ENCODE data around the gene MRPL54. TPM values are rescaled to one million over a fixed set of nuclear protein-coding genes. Genes with fewer than 3 reads are reported as not detected.

Gene MRPL54
- total RNA-seq, 1 experiment from 2014 or later = 23.9 TPM

GRCh38 chr19:3733549-3734309 is 28.8 kb upstream of the MRPL54 start:
- no peaks in the 10 kb centered on the region for H3K27me3 ChIP-seq
- no peaks in the 10 kb centered on the region for H3K9me3 ChIP-seq (replicated peaks)
- H3K27ac ChIP-seq = no peak overlapping the region
- no peaks in the 10 kb centered on the region for H3K36me3 ChIP-seq
- H3K4me3 ChIP-seq = no peak overlapping the region
- no peaks in the 10 kb centered on the region for H3K4me1 ChIP-seq
- DNase-seq = no peak

- no peaks in the 10 kb centered on the region for H3K9me3 ChIP-seq (replicated peaks)
- no peaks in the 10 kb centered on the region for H3K4me1 ChIP-seq
- no peak overlapping the region for H3K27ac ChIP-seq
- H3K4me3 ChIP-seq = no peak overlapping the region
- no peaks in the 10 kb centered on the region for H3K36me3 ChIP-seq
- no peaks in the 10 kb centered on the region for H3K27me3 ChIP-seq
- no peak for DNase-seq
These were observed 28.2 kb upstream of the MRPL54 start for GRCh38 chr19:3734310-3734600.

- no peak overlapping the region for H3K4me3 ChIP-seq
These were observed 26.3 kb upstream of the MRPL54 start for GRCh38 chr19:3736106-3736724.

GRCh38 chr19:3737487-3738205 is 24.8 kb upstream of the MRPL54 start:
- Histone ChIP-seq H3K36me3 (no peaks in the 10 kb centered on the region), H3K4me3 (no peak overlapping the region)

More at GRCh38 chr19:3736106-3736724, 26.3 kb upstream of the MRPL54 start:
- Histone ChIP-seq H3K27me3 (peaks cover 4% of the 10 kb centered on the region; the same call in 1 of the 2 replicates), H3K36me3 (no peaks in the 10 kb centered on the region), H3K9me3 (replicated peaks) (no peaks in the 10 kb centered on the region), H3K27ac (no peak overlapping the region), H3K4me1 (no peaks in the 10 kb centered on the region)
- DNase-seq = no peak

GRCh38 chr19:3738477-3739220 is 23.8 kb upstream of the MRPL54 start:
- Histone ChIP-seq H3K27me3 (peaks cover 6% of the 10 kb centered on the region; the same call in 1 of the 2 replicates), H3K27ac (no peak overlapping the region), H3K36me3 (no peaks in the 10 kb centered on the region), H3K4me3 (no peak overlapping the region), H3K4me1 (no peaks in the 10 kb centered on the region), H3K9me3 (replicated peaks) (no peaks in the 10 kb centered on the region)
- no peak for DNase-seq

More at GRCh38 chr19:3737487-3738205, 24.8 kb upstream of the MRPL54 start:
- Histone ChIP-seq H3K27me3 (peaks cover 4% of the 10 kb centered on the region; the same call in 1 of the 2 replicates), H3K9me3 (replicated peaks) (no peaks in the 10 kb centered on the region), H3K27ac (no peak overlapping the region), H3K4me1 (no peaks in the 10 kb centered on the region)
- DNase-seq = no peak

GRCh38 chr19:3740431-3740830 is 22.1 kb upstream of the MRPL54 start:
- no peak for DNase-seq
- Histone ChIP-seq H3K36me3 (no peaks in the 10 kb centered on the region), H3K4me1 (no peaks in the 10 kb centered on the region), H3K4me3 (no peak overlapping the region), H3K27ac (no peak overlapping the region), H3K9me3 (replicated peaks) (no peaks in the 10 kb centered on the region), H3K27me3 (peaks cover 7% of the 10 kb centered on the region; the same call in 1 of the 2 replicates)

- peak in 1 of 2 experiments; percentile 42 for DNase-seq
- Histone ChIP-seq H3K4me3 (no peak overlapping the region), H3K36me3 (no peaks in the 10 kb centered on the region), H3K27me3 (peaks cover 7% of the 10 kb centered on the region; the same call in 1 of the 2 replicates), H3K27ac (no peak overlapping the region), H3K9me3 (replicated peaks) (no peaks in the 10 kb centered on the region), H3K4me1 (no peaks in the 10 kb centered on the region)
These were observed 19.0 kb upstream of the MRPL54 start for GRCh38 chr19:3743486-3743885.

GRCh38 chr19:3745363-3746045 is 17.0 kb upstream of the MRPL54 start:
- no peak overlapping the region for H3K4me3 ChIP-seq
- DNase-seq = no peak
- H3K36me3 ChIP-seq = no peaks in the 10 kb centered on the region
- peaks cover 3% of the 10 kb centered on the region; the same call in 1 of the 2 replicates for H3K27me3 ChIP-seq
- H3K27ac ChIP-seq = no peak overlapping the region
- no peaks in the 10 kb centered on the region for H3K4me1 ChIP-seq
- H3K9me3 ChIP-seq (replicated peaks) = no peaks in the 10 kb centered on the region

GRCh38 chr19:3746371-3747056 is 16.0 kb upstream of the MRPL54 start:
- H3K27ac ChIP-seq = no peak overlapping the region
- no peaks in the 10 kb centered on the region for H3K9me3 ChIP-seq (replicated peaks)
- H3K27me3 ChIP-seq = 0 out of 2 replicates have a peak, but pooled peaks cover 3% of the 10 kb centered on the region
- H3K36me3 ChIP-seq = no peaks in the 10 kb centered on the region
- H3K4me1 ChIP-seq = no peaks in the 10 kb centered on the region
- H3K4me3 ChIP-seq = no peak overlapping the region
- no peak for DNase-seq

GRCh38 chr19:3748965-3749364 is 13.5 kb upstream of the MRPL54 start:
- no peak for DNase-seq
- Histone ChIP-seq H3K4me1 (no peaks in the 10 kb centered on the region), H3K4me3 (no peak overlapping the region), H3K36me3 (no peaks in the 10 kb centered on the region), H3K9me3 (replicated peaks) (no peaks in the 10 kb centered on the region), H3K27ac (no peak overlapping the region), H3K27me3 (no peaks in the 10 kb centered on the region)

GRCh38 chr19:3750211-3750610 is 12.3 kb upstream of the MRPL54 start:
- H3K4me1 ChIP-seq = no peaks in the 10 kb centered on the region
- H3K27ac ChIP-seq = no peak overlapping the region
- no peaks in the 10 kb centered on the region for H3K27me3 ChIP-seq
- no peaks in the 10 kb centered on the region for H3K9me3 ChIP-seq (replicated peaks)
- no peaks in the 10 kb centered on the region for H3K36me3 ChIP-seq
- no peak for DNase-seq
- H3K4me3 ChIP-seq = no peak overlapping the region

GRCh38 chr19:3751236-3751635 is 11.2 kb upstream of the MRPL54 start:
- no peaks in the 10 kb centered on the region for H3K27me3 ChIP-seq
- no peak overlapping the region for H3K4me3 ChIP-seq
- no peaks in the 10 kb centered on the region for H3K4me1 ChIP-seq
- no peak overlapping the region for H3K27ac ChIP-seq
- H3K36me3 ChIP-seq = no peaks in the 10 kb centered on the region
- DNase-seq = no peak
- H3K9me3 ChIP-seq (replicated peaks) = no peaks in the 10 kb centered on the region

- H3K27ac ChIP-seq = no peak overlapping the region
- H3K36me3 ChIP-seq = no peaks in the 10 kb centered on the region
- no peaks in the 10 kb centered on the region for H3K27me3 ChIP-seq
- no peaks in the 10 kb centered on the region for H3K4me1 ChIP-seq
- no peak for DNase-seq
- no peak overlapping the region for H3K4me3 ChIP-seq
- no peaks in the 10 kb centered on the region for H3K9me3 ChIP-seq (replicated peaks)
These were observed 10.0 kb upstream of the MRPL54 start for GRCh38 chr19:3752492-3752891.
